ENCODE measurements around the gene ALG12.
"Not testable (repeated sequence)": the region's sequence is repeated elsewhere in the genome, so short reads cannot be mapped to it uniquely, and the experiment has no call there.

Gene ALG12

DNA sequence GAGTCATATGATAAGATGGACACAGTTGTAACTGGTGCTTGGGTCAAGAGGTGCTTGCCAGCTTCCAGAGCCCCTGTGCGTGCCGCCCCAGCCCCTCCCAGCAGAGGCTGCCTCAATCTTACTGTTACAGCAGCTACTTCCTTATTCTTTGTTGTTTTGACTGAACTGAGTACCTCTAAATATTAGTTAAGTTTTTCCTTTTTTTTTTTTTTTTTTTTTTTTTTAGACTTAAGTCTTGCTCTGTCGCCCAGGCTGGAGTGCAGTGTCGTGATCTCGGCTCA is 55.8 kb downstream of the ALG12 start:
- DNase-seq = no peak

DNA sequence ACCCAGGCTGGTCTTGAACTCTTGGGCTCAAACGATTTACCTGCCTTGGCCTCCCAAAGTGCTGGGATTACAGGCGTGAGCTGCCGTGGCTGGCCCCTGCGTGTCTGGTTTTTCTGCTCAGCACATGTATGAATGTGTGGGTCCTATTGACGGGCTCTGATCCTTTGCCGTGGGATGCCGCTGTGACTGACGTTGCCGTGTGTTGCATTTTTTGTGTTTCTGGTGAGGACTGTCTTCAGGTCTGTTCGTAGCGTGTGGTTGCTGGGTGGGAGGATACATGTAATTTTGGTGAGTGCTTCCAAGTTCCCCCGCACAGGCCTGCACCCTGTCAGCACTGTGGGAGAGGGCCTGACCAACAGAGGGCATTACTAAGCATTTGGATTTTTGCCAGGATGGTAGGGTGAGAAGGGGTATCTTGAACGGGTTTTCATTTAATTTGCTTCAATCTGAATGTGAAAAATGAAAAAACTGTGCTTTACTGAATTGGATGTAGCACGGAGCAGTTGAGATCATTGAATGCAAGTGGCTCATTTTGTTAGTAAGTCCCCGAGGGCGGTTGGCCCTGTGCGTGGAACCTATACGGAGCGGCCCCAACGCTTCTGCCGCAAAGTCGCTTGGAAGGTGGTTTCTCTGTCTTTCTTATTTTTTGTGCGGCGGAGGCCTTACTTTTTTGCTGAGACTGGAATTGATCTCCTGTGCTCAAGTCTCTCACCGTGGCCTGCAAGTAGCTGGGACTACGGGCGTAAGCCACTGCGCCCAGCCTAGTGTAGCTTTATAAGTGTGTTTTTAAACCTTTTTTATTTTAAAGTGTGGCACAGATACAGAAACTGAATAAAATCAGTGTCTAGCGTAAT is 56.4 kb downstream of the ALG12 start:
- no peak for DNase-seq

DNA sequence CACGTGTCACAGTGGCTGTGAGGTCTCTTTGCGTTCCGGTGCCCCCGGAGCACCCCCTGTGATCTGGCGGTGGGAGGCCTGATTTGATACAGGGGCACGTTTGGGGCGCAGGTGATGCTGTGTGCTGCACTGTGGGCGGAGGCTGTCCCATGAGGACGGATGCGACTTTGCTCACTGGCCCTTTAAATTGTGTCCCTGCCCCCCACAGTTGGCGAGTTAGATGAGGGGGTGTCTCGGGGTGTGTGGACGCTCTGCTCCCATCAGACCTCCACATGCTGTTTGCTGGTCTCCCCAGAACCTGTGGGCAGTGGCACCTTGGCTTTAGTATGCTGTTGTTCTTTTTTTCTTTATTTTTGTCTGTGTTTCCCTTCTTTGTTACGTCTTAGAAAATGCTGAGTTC is 59.4 kb downstream of the ALG12 start:
- no peak for DNase-seq

DNA sequence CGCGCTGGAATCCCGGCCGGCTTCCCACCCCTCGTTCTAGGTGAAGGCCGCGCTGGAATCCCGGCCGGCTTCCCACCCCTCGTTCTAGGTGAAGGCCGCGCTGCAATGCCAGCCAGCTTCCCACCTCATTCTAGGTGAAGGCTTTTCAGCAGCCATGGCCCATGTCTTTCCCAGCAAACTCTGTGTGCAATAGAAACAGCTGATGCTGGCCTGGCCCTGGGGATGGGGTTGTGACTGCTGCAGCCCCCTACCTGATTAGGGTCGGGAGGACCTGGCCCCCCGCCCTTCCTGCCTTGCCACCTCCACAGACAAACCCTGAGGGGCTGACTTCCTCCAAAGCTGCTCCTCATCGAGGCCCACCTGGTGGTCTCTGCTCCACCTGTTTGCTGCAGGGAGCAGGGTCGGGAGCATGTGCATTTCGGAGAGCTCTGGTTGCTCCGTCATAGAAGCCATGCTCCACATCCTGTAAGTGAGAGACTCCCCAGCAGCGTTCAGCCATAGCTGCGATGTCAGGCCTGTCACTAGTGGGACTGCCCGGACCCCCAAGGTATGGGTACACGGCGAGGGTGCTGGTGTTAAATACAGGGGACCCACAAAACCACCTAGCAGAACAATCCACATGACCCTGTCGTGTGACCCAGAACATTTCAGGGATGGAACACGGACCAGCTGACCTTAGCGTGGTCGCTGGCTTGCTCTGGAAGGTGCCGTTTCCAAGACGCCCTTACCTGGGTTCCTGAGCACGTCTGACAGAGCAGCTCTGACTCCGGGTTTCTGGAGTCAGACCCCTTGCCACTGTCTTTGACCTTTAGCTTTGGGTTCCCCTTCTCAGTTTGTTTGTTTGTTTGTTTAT is 61.2 kb downstream of the ALG12 start:
- DNase-seq = no peak

DNA sequence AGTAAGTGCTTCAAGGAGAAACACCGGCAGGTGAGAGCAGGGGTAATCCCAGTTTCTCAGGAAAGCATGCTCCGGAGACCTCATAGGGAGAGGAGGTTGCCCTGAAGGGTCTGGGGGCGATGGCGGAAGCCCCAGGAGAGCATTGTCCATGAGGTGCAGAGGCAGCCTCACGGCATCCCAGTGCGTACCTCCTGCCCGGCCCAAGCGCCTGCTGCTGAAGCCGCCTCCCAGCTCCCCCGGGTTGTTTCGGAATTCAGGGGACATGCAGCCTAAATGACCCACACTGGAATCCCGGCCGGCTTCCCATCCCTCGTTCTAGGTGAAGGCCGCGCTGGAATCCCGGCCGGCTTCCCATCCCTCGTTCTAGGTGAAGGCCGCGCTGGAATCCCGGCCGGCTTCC is 61.9 kb downstream of the ALG12 start:
- no peak for DNase-seq

DNA sequence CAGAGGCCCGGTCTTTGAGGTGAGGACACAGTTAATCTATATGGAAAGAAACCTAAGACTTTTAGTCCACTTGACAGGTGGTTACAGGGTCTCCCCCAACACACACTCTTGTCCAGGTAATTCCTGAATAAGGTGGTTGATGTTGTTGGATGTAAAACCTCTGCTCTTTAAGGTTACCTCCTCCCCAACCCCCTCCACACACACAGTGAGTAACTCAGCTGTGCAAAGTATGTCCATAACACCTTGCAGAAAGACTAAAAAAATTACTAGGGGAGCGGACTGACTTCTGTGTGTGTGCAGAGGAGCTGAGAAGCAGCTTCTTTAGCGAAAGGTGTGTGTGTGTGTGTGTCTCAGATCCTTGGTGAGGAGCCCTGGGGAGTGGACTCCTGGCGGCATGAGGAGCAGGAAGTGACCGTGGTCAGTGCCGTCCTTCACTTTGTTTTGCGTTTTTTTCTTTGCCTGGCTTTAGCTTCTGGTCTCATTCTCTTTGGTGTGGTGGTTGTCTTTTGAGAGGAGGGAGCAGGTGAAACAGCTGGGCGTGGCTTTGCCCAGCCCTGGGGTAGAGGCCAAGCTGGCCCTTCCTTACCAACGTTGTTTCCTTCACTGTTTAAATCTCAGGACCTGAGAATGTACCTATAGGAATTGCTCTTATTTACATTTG is 62.9 kb downstream of the ALG12 start:
- no peak for DNase-seq

- no peak for DNase-seq
Observed at GRCh38 chr22:49853981-49854831, 64.0 kb downstream of the ALG12 start.

DNA sequence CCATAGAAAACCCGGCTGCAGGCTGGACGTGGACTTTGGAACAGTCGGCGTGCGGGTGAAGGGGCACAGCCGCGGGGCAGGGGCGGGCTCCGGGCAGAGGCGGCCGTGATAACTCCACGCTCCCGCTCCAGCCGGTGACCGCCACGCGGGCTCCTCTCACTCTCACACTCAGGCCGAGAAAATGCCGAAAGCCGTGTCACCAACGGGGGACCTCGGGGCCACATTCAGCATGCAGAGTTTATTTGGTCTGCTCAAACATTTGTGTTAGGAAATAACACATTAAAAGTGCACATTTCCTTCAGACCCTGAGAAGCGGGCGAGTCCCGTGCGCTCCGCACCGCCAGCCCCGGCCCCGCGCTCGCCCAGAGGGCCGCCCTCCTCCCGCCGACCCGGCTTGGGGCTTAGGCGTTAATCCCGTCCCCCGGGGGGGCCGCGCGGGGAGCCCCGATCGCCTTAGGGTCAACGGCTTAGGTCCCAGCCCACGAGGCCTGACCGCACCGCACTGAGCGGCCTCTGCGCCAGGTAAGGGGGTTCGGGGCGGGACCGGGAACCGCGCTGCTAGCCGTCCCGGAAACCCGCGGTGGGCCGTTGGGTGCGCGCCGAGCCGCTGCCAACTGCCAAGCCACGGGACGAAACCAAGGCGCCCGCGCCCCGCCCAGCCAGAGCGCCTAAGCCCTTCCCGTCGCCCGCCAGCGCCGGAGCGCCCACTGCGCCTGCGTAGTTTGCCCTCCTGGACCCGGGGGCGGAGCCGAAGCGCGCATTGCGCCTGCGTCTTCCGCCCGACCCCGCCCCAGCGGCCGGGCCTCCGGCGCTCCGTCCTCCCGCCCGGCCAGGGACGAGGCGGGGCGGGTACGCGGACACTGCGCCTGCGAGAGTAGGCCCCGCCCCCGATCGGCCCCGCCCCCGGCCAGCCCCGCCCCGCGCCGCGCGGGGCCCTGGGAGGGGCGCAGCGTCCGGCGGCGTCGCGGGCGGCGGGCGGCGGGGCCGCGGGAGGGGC is 65.0 kb downstream of the ALG12 start, which contains the start of gene ZBED4:
Gene ZBED4 (plus strand): TSS at position 947 of the 997 bp plus-strand sequence. CDS start 29,819 bp downstream, outside the sequence.
- peak; percentile 67 to 89 for DNase-seq

DNA sequence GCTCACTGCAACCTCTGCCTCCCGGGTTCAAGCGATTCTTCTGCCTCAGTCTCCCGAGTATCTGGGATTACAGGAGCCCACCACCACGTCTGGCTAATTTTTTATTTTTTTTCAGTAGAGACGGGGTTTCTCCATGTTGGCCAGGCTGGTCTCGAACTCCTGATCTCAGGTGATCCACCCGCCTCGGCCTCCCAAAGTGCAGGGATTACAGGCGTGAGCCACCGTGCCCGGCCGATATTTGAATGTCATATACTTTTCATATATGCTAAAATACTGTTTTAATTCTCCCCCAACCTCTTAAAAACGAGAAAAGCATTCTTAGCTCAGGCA is 65.7 kb downstream of the ALG12 start:
- not testable (repeated sequence) for DNase-seq

- DNase-seq = no peak
Observed at GRCh38 chr22:49850959-49851802, 67.1 kb downstream of the ALG12 start.

Data from SW 1271 (cell line).